SW480 (cell line): Measurements from ENCODE around the gene OR4D2.

ENCODE experiments used
- DNase-seq: peaks from one replicate; pipeline ENCODE4 v3.0.0-alpha.2; 2016; ENCODE audit warnings: low spot score

Gene OR4D2

GRCh38 chr17:58174871-58175270, 8.1 kb downstream of the OR4D2 start:
- DNase-seq: no peak

- DNase-seq: no peak
These were observed 9.4 kb downstream of the OR4D2 start for GRCh38 chr17:58176200-58176599.

- DNase-seq: no peak
These were observed 15.0 kb downstream of the OR4D2 start for GRCh38 chr17:58181796-58182195.

GRCh38 chr17:58183514-58183913, 16.7 kb downstream of the OR4D2 start:
- DNase-seq: no peak

- peak; percentile 41 for DNase-seq
These were observed 17.7 kb downstream of the OR4D2 start for GRCh38 chr17:58184308-58184985.

- DNase-seq: no peak
These were observed 18.4 kb downstream of the OR4D2 start for GRCh38 chr17:58184986-58185761.

- DNase-seq: no peak
These were observed 19.8 kb downstream of the OR4D2 start for GRCh38 chr17:58186591-58186990.

GRCh38 chr17:58187063-58187462, 20.3 kb downstream of the OR4D2 start:
- DNase-seq: no peak

GRCh38 chr17:58187675-58188074, 20.9 kb downstream of the OR4D2 start:
- DNase-seq: no peak

- DNase-seq: peak; percentile 58
These were observed 22.8 kb downstream of the OR4D2 start for GRCh38 chr17:58189436-58190146.

- DNase-seq: no peak
These were observed 24.6 kb downstream of the OR4D2 start for GRCh38 chr17:58191241-58191896.

GRCh38 chr17:58192612-58193011, 25.8 kb downstream of the OR4D2 start, which contains the start of gene EPX:
Gene EPX, plus strand, starts transcription at chr17:58192726. Its CDS starts 121 bp downstream, at chr17:58192847.
- DNase-seq: no peak

- no peak for DNase-seq
These were observed 27.0 kb downstream of the OR4D2 start for GRCh38 chr17:58193641-58194255.

GRCh38 chr17:58195518-58196123, 28.8 kb downstream of the OR4D2 start:
- no peak for DNase-seq

- no peak for DNase-seq
These were observed 29.8 kb downstream of the OR4D2 start for GRCh38 chr17:58196610-58197009.

GRCh38 chr17:58200024-58200633, 33.3 kb downstream of the OR4D2 start:
- DNase-seq: peak; percentile 64

GRCh38 chr17:58202859-58203258, 36.1 kb downstream of the OR4D2 start:
- DNase-seq: no peak

GRCh38 chr17:58204796-58205195, 38.0 kb downstream of the OR4D2 start:
- no peak for DNase-seq

GRCh38 chr17:58205936-58206335, 39.2 kb downstream of the OR4D2 start:
- no peak for DNase-seq

- no peak for DNase-seq
These were observed 40.7 kb downstream of the OR4D2 start for GRCh38 chr17:58207451-58207850.

- no peak for DNase-seq
These were observed 41.6 kb downstream of the OR4D2 start for GRCh38 chr17:58208344-58208743.
